Colon (tissue), 2 donors: ENCODE results near the gene CCDC146.

Experiments
- FAIRE-seq: peaks from 2 replicates; lab custom pipeline; 2012; peaks lifted over from hg19 to GRCh38; lab: Jason Lieb, UNC
- donor health status: control.
- donor health status: control.

CCDC146 gene

DNA sequence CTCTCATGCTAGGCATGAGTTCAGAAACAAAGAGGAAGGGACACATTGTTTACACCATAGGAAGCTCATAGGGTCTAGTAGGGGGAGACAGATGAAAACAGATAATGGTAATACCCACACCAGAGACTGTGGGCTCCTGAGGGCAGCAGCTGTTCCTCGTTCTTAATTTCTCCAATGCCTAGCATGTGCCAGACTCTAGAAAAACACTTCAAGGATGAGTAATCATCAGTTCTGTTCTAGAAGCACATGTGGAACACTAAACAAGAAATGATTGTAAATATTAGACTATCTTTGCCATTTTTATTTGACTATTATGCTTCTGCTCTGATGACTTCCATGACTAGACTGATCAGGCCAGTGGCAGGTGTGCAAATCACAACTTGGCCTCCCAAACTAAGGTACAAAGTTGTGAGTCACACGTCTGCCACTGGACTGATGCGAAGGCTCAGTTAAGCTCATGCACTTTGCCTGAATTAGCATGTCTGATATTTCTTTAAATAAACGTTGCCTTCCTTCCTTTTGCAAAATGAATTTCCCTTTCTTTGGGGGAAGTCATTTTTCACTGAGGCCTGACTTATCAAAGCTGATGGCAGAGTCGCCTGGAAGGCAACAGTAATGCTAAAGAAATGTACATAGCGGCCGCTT is 166.4 kb downstream of the CCDC146 start:
- FAIRE-seq = no peak

DNA sequence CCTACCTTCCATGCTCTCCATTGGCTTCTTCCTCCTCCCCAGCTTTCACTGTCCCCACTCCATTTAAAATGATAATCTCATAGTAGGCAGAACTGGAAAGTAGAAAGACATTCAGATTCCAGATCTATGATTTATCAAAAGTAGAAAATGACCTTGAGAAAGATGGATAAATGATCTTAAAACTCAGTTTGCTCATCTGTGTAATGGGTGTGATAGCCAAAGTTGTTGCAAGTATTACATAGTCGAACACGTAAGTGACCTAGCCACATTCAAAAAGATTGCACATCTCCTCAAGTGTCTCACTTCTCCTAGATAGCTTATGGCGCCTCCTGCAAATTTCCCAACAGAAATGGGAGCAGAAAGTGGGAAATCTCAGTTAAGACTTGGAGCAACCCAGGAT is 167.0 kb downstream of the CCDC146 start:
- no peak for FAIRE-seq

DNA sequence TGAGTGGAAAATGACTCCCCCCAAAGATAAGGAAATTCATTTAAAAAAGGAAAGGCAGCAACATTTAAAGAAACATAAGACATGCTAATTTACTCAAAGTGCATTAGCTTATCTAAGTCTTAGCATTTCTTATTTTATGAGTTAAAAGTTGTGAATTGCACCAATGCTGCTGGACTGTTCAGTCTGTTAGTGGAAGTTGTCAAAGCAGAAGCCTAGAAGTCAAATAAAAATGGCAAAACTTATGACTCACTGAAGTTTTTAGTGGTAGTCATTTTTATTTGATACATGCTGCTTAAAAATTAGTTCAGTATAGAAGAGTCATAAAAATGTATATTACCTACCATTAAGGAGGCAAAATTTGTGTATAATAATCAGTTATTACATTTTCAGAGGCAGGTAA is 168.0 kb downstream of the CCDC146 start:
- no peak for FAIRE-seq

GRCh38 chr7:77293046-77293445 is 170.6 kb downstream of the CCDC146 start:
- no peak for FAIRE-seq

- FAIRE-seq = no peak
Measured at GRCh38 chr7:77295549-77295948, 173.1 kb downstream of the CCDC146 start.

DNA sequence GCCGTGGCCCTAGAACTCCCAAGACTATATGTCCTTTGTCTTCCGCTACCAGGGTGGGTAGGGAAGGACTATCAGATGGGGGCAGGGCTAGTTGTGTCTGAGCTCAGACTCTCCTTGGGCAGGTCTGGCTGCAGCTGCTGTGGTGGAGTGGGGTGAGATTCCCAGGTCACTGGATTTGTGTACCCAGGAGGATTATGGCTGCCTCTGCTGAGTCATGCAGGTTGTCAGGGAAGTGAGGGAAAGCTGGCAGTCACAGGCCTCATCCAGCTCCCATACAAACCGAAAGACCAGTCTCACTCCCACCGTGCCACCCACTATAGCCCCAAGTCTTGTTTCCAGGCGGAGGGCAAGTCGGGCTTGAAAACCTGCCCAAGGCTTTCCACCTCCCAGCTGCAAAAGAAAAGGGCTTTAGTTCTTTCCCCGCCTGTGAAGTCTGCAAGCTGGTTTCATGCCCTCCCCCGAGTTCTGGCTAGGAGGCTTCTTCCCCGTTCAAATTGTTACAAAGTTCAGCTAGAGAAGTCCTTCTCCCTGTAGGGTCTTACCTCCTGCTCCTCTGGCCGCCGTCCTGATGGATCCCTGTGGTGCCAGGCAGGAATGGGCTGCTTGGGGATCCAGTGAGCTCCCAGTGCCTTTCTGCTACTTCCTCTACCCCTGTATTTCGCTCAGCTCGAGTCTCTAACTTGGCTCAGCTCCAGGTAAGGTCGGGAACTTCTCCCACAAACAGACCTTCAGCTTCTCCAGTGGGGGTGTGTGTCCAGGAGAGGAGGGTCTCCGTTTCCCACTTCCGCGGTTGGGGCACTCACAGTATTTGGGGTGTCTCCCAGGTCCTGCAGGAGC is 184.0 kb downstream of the CCDC146 start:
- FAIRE-seq = no peak

DNA sequence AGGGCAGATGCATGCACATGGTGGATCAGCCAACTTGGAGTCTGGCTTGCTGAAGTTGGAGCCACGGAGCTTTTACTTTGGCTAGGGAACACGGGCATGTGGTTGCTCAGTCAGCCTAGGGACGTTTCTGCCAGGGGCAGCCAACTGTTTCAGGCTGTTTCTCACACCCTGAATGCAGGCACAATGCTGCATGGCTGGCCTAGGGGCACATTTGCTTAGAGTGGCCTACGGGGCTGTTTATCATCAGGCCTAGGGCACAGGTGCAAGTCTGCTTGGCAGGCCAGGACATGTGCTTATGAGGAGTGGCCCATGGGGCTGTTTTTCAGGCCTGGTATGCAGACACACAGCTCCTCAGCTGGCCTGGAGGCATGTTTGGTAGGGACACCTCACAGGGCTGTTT is 186.4 kb downstream of the CCDC146 start:
- FAIRE-seq = no peak

- no peak for FAIRE-seq
Measured at GRCh38 chr7:77309714-77310220, 187.4 kb downstream of the CCDC146 start.

GRCh38 chr7:77310982-77311381 is 188.6 kb downstream of the CCDC146 start:
- no peak for FAIRE-seq

- no peak for FAIRE-seq
Measured at GRCh38 chr7:77313085-77313484, 190.7 kb downstream of the CCDC146 start.

DNA sequence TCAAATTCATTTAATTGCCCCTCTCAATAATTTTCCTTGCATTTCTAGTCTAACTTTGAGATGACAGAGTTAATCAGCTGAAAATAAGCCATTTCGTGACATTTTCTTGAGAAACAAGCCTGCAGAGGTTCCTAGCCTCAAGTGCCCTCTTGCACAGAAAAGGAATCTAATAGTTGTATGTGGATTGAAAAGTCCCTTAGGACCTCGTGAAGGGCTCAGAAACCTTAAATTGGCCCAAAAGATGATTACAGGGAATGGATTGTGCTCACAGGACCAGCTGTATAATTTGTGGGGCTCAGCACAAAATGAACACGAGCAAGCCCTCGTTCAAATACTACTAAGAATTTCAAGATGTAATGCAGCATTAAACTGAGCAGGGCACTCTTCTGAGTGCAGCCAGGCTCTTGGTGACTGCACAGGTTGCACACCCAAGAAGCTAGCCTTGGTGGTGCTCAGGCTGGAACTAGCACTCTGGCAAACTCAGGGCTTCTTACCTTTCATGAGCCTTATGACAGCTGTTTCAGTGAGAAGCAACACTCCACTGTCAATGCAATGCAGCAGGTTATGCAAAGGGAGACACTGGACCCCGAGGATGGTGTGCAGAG is 191.6 kb downstream of the CCDC146 start:
- no peak for FAIRE-seq

DNA sequence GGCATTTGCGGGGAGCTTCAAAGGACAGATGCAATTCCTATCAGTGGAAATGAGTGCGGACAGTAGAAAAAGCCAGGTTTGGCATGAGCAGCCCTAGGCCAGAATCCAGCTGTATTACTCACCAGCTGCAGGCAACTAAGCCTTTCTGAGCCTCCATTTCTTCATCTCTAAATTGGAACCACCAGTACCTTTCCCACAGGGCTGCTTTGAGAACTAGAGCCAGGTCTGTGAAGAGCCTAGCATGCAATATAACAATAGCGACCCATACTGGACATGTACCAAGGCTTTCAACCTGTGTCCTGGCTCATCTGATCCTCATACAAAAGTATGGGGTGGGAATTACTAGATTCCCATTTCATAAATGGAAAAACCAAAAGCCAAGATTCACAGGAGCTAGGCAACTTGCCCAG is 192.8 kb downstream of the CCDC146 start:
- no peak for FAIRE-seq

GRCh38 chr7:77316219-77316978 is 194.0 kb downstream of the CCDC146 start:
- FAIRE-seq = no peak

DNA sequence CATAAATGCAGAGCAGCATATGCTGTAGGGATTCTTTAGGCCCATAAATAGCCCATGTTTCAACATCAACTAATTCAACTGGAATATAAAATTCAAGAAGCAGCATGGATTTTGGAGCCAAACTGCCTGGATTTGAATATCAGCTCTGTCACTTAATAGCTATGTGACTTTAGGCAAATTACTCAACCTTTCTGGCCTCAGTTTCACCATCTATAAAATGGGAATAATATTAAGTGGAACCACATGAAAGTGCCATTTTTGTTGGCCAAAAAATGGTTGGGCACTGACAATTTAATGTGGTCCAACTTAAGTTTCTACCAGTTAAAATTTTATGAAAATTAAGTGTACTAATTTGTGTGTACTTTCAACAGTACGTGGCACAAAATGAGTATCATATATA is 195.6 kb downstream of the CCDC146 start:
- FAIRE-seq = no peak

DNA sequence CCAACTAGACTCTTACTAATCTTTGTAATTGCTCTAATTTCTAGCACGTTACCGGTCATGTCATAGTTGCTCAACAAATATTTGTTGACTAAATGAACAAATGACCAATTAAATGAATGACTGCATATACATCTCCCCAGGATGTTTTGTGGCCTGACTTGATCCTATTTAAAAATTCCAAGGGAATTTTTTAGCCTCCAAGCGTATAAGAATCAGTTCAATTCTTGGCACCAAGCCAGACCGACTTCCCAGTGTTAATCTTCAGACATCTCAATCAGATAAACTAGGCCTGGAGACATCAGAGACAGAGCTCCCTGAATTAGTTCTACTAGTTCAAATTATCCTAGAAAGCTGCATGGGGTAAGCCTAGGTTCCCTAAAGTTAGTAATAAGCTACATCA is 197.7 kb downstream of the CCDC146 start:
- no peak for FAIRE-seq

DNA sequence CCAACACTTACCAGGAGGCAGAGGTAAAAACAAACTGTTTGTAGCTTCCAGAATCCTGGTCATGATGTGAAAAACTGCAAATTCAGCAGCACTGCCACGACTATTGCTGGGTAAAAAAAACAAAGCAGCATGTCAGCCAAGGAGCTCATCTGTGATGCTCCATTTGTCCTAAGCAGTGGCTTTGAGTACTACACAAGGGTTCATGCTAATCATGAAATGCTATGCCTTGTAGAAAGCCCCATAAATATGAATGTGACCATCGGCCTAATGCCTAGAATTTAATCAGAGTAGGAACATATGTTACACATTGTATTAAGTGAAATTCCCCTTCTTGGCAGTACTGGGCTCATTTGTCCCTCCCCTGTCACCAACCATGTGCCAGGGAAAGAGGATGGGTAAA is 198.3 kb downstream of the CCDC146 start:
- no peak for FAIRE-seq

DNA sequence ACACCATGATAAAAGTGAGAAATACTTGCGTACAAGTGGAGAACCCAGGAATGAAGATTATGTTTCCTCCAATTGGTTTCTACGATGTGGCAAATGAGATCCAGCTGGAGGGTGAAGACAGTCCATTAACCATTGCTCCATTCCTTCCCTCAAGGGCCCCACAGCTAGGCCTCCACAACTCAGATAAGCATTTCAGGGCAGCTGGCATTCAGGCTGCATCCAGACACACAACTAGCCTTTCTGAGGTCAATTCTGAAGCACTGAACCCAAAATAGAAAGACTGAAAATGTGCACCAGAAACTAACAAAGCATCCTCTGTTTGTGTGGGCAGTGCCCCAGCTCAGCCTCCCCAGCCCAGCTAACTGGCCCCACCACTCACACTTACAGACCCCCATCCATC is 198.9 kb downstream of the CCDC146 start:
- no peak for FAIRE-seq

GRCh38 chr7:77326131-77326530 is 203.7 kb downstream of the CCDC146 start:
- FAIRE-seq = no peak

- FAIRE-seq = no peak
Measured at GRCh38 chr7:77327067-77327931, 204.9 kb downstream of the CCDC146 start.

DNA sequence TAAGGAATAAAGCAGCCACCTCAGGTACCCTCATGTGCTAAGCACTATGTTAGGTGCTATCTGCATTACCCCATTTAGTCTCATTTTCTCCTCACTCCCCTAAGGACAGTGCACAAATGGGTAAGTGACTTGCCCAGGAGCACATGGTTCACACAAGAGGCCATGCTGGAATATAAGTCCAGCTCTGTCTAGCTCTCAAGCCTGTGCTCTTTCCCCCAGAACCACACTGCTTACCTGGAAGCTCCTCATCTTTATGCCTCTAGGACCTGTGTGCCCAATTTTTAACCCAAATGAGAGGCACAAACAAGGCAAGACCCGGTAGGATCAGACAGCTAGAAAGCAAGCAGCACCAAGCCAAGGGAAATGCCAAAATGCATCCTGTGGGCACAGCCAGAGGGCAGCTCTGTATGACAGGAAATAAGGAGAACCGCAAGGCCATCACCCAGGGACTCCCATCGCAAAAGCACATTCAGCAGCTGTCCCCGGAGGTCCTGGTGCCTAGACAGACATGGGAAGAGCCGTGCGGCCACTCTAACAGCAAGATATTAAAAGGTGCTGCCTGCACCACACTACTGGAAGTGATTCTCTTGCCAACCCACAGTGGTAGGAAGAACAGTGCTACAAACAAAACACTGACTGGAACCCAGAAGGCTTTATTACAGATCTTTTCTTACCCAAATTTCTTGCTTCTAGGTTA is 205.7 kb downstream of the CCDC146 start:
- no peak for FAIRE-seq

DNA sequence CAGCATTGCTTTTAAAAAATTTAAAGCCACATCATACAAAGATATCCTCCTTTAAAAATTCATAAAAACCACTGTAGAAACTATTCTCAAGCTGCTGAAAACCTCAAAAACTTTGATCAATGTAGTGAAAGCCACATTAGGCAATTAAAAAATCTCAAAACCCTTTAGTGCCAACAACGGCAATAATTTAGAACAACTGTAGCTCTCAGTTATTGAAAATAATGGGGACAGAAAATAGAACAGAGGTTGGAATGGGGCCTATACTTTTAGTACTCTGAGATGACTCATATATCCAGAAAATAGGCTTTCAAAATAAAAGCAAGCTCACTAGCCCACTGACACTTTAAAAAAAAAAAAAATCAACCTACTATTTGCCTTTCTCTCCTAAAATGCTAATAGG is 206.3 kb downstream of the CCDC146 start:
- no peak for FAIRE-seq
